HG02759 (cell line): ENCODE data around the gene EEF2KMT.
"Not testable (repeated sequence)": the region's sequence is repeated elsewhere in the genome, so short reads cannot be mapped to it uniquely, and the experiment has no call there.

Experiments used
- ATAC-seq: cut with Tn5 transposase; IDR thresholded peaks from one replicate; pipeline ENCODE4 v1.9.1; 2021; ENCODE audit warnings: mild to moderate bottlenecking, moderate library complexity; ENCODE audit not compliant: unreplicated experiment

The EEF2KMT gene

GRCh38 chr16:5096437-5097060 is 1.0 kb downstream of the EEF2KMT start:
- ATAC-seq: not testable (repeated sequence)

- not testable (repeated sequence) for ATAC-seq
Observed at GRCh38 chr16:5095145-5095830, 2.3 kb downstream of the EEF2KMT start.

- ATAC-seq: not testable (repeated sequence)
Observed at GRCh38 chr16:5093746-5094145, 3.8 kb downstream of the EEF2KMT start.

- ATAC-seq: not testable (repeated sequence)
Observed at GRCh38 chr16:5093081-5093480, 4.5 kb downstream of the EEF2KMT start.

- not testable (repeated sequence) for ATAC-seq
Observed at GRCh38 chr16:5090592-5090991, 7.0 kb downstream of the EEF2KMT start.

- ATAC-seq: not testable (repeated sequence)
Observed at GRCh38 chr16:5089911-5090555, 7.6 kb downstream of the EEF2KMT start.

GRCh38 chr16:5088936-5089335 is 8.7 kb downstream of the EEF2KMT start:
- ATAC-seq: not testable (repeated sequence)

GRCh38 chr16:5088086-5088790 is 9.4 kb downstream of the EEF2KMT start:
- ATAC-seq: not testable (repeated sequence)

- ATAC-seq: not testable (repeated sequence)
Observed at GRCh38 chr16:5085716-5086115, 11.9 kb downstream of the EEF2KMT start.

GRCh38 chr16:5084802-5085201 is 12.8 kb downstream of the EEF2KMT start:
- ATAC-seq: not testable (repeated sequence)

- ATAC-seq: not testable (repeated sequence)
Observed at GRCh38 chr16:5084099-5084731, 13.4 kb downstream of the EEF2KMT start.

GRCh38 chr16:5083646-5084045 is 13.9 kb downstream of the EEF2KMT start:
- ATAC-seq: not testable (repeated sequence)

GRCh38 chr16:5080996-5081395 is 16.6 kb downstream of the EEF2KMT start:
- not testable (repeated sequence) for ATAC-seq

- not testable (repeated sequence) for ATAC-seq
Observed at GRCh38 chr16:5080461-5080860, 17.1 kb downstream of the EEF2KMT start.

- ATAC-seq: no peak
Observed at GRCh38 chr16:5078626-5079025, 19.0 kb downstream of the EEF2KMT start.

GRCh38 chr16:5077304-5077703 is 20.3 kb downstream of the EEF2KMT start:
- ATAC-seq: no peak

- no peak for ATAC-seq
Observed at GRCh38 chr16:5075637-5076036, 22.0 kb downstream of the EEF2KMT start.

GRCh38 chr16:5073771-5074170 is 23.8 kb downstream of the EEF2KMT start:
- not testable (repeated sequence) for ATAC-seq

- no peak for ATAC-seq
Observed at GRCh38 chr16:5073279-5073629, 24.3 kb downstream of the EEF2KMT start.

GRCh38 chr16:5072334-5073278 is 25.0 kb downstream of the EEF2KMT start:
- no peak for ATAC-seq
